ENCODE data around the gene MACF1.
"Not testable (repeated sequence)": the region's sequence is repeated elsewhere in the genome, so short reads cannot be mapped to it uniquely, and the experiment has no call there.

The MACF1 gene

GRCh38 chr1:39522661-39523567 lies 318.4 kb downstream of the MACF1 start:
- FAIRE-seq = no peak

GRCh38 chr1:39524171-39524570 lies 319.7 kb downstream of the MACF1 start:
- no peak for FAIRE-seq

GRCh38 chr1:39524591-39525365 lies 320.3 kb downstream of the MACF1 start:
- FAIRE-seq = no peak

- no peak for FAIRE-seq
Observed at GRCh38 chr1:39525366-39526165, 321.1 kb downstream of the MACF1 start.

GRCh38 chr1:39526466-39527189 lies 322.1 kb downstream of the MACF1 start:
- FAIRE-seq = no peak

- not testable (repeated sequence) for FAIRE-seq
Observed at GRCh38 chr1:39527190-39527579, 322.7 kb downstream of the MACF1 start.

- FAIRE-seq = no peak
Observed at GRCh38 chr1:39528082-39528481, 323.6 kb downstream of the MACF1 start.

- FAIRE-seq = no peak
Observed at GRCh38 chr1:39529901-39530535, 325.5 kb downstream of the MACF1 start.

- no peak for FAIRE-seq
Observed at GRCh38 chr1:39531526-39531925, 327.0 kb downstream of the MACF1 start.

- FAIRE-seq = no peak
Observed at GRCh38 chr1:39533442-39533841, 328.9 kb downstream of the MACF1 start.

Measured in colon (tissue), 2 donors.